Nephron progenitor cell (in vitro differentiated cells): ENCODE results near the gene ENTR1.

ENCODE experiments used
- DNase-seq: peaks from one replicate; pipeline ENCODE4 v3.0.0; 2021
- H3K27ac Mint-ChIP-seq: 2 replicates; pipeline ENCODE4 v1.8.0; 2021; ENCODE audit warnings: mild to moderate bottlenecking, moderate library complexity, mixed read lengths
- H3K27me3 Mint-ChIP-seq: 2 replicates; pipeline ENCODE4 v1.8.0; 2021; ENCODE audit warnings: mild to moderate bottlenecking, low read depth, mixed read lengths; ENCODE audit not compliant: poor library complexity
- H3K36me3 Mint-ChIP-seq: 2 replicates; pipeline ENCODE4 v1.8.0; 2021; ENCODE audit warnings: low read depth, mixed read lengths
- H3K4me1 Mint-ChIP-seq: 2 replicates; pipeline ENCODE4 v1.8.0; 2021; ENCODE audit warnings: mixed read lengths
- H3K4me3 Mint-ChIP-seq: 2 replicates; pipeline ENCODE4 v1.8.0; 2021; ENCODE audit warnings: mild to moderate bottlenecking, moderate library complexity, mixed read lengths
- H3K9me3 Mint-ChIP-seq: 2 replicates; pipeline ENCODE4 v1.8.0; 2021; ENCODE audit warnings: mild to moderate bottlenecking, moderate library complexity, mixed read lengths
- CTCF ChIP-seq: fragments of 200-600 bp; sonication (generic); IDR thresholded peaks from 2 replicates; pipeline ENCODE4 v1.5.0; 2021; ENCODE audit warnings: antibody characterized with exemption

The ENTR1 gene

GRCh38 chr9:136359774-136360718 lies 50.4 kb downstream of the ENTR1 start:
- peaks cover 10% of the 10 kb centered on the region for H3K4me1 Mint-ChIP-seq
- no peak overlapping the region for H3K4me3 Mint-ChIP-seq
- H3K36me3 Mint-ChIP-seq = no peaks in the 10 kb centered on the region
- no peak overlapping the region for H3K27ac Mint-ChIP-seq
- H3K27me3 Mint-ChIP-seq = no peaks in the 10 kb centered on the region
- no peak for DNase-seq
- H3K9me3 Mint-ChIP-seq = no peaks in the 10 kb centered on the region
- no peak for TF ChIP-seq CTCF

- Mint-ChIP-seq H3K27ac (no peak overlapping the region), H3K4me1 (peaks cover 19% of the 10 kb centered on the region), H3K27me3 (no peaks in the 10 kb centered on the region), H3K9me3 (no peaks in the 10 kb centered on the region), H3K36me3 (no peaks in the 10 kb centered on the region), H3K4me3 (no peak overlapping the region)
- no peak for DNase-seq
- no peak for TF ChIP-seq CTCF
Observed at GRCh38 chr9:136358888-136359287, 51.5 kb downstream of the ENTR1 start.

GRCh38 chr9:136358016-136358415 lies 52.4 kb downstream of the ENTR1 start:
- Mint-ChIP-seq H3K4me3 (no peak overlapping the region), H3K4me1 (peaks cover 19% of the 10 kb centered on the region), H3K27ac (no peak overlapping the region), H3K9me3 (no peaks in the 10 kb centered on the region), H3K36me3 (no peaks in the 10 kb centered on the region), H3K27me3 (no peaks in the 10 kb centered on the region)
- DNase-seq = no peak
- no peak for TF ChIP-seq CTCF

GRCh38 chr9:136357202-136357725 lies 53.1 kb downstream of the ENTR1 start:
- H3K27me3 Mint-ChIP-seq = no peaks in the 10 kb centered on the region
- no peaks in the 10 kb centered on the region for H3K9me3 Mint-ChIP-seq
- H3K4me1 Mint-ChIP-seq = peaks cover 14% of the 10 kb centered on the region
- no peaks in the 10 kb centered on the region for H3K36me3 Mint-ChIP-seq
- H3K4me3 Mint-ChIP-seq = no peak overlapping the region
- no peak overlapping the region for H3K27ac Mint-ChIP-seq
- no peak for TF ChIP-seq CTCF
- DNase-seq = no peak

- Mint-ChIP-seq H3K27ac (peak overlapping the region; percentile 81), H3K9me3 (no peaks in the 10 kb centered on the region), H3K4me1 (peaks cover 12% of the 10 kb centered on the region), H3K4me3 (no peak overlapping the region), H3K27me3 (no peaks in the 10 kb centered on the region), H3K36me3 (no peaks in the 10 kb centered on the region)
- no peak for DNase-seq
- TF ChIP-seq CTCF = no peak
Observed at GRCh38 chr9:136355616-136356557, 54.5 kb downstream of the ENTR1 start.
